A549 (cell line): ENCODE results near the gene USP6NL. TPM values are rescaled to one million over a fixed set of nuclear protein-coding genes. Genes with fewer than 3 reads are reported as not detected.
A peak's percentile ranks its signal among the peaks of the same experiment; 100 is the strongest.

Experiments
- ATAC-seq, 2 experiments: fragments of 200-7000 bp in 1 of 2; fragments of >200 bp in 1 of 2; cut with Nextera tagmentation in 1 of 2; cut with Tn5 transposase in 1 of 2; 3 replicates each; pipeline versions ENCODE4 v1.8.0 to v1.9.1; 2018 to 2020; ENCODE audit warnings: mild to moderate bottlenecking in 1 of 2, moderate library complexity in 1 of 2
- CTCF ChIA-PET: fragments of 300-600 bp; sonication (Branson Sonifier 250); formaldehyde crosslinking; extraction: SDS; loops from one replicate; lab custom pipeline; 2021; ENCODE audit warnings: antibody characterized with exemption, inconsistent platforms; lab: Yijun Ruan, JAX
- POLR2A ChIA-PET: fragments of 350-600 bp; formaldehyde crosslinking; extraction: SDS; loops from one replicate; lab custom pipeline; 2021; ENCODE audit warnings: antibody characterized with exemption, inconsistent platforms; lab: Yijun Ruan, JAX
- DNase-seq, 2 experiments: peaks; one replicate each; pipeline versions ENCODE4 v3.0.0 to v3.0.0-alpha.2; 2011 to 2016; ENCODE audit warnings: low read depth in 1 of 2, low spot score in 1 of 2
- FAIRE-seq: peaks from 2 replicates; lab custom pipeline; 2011; peaks lifted over from hg19 to GRCh38; lab: Jason Lieb, UNC
- H3K27ac ChIP-seq, 2 experiments: fragments of >200 bp; sonication (Bioruptor Twin); formaldehyde crosslinking; 3 replicates each; pipeline ENCODE4 v1.5.1; 2016 to 2017
- H3K4me1 ChIP-seq: fragments of >200 bp; sonication (Bioruptor Twin); formaldehyde crosslinking; 3 replicates; pipeline ENCODE4 v1.6.1; 2016
- H3K4me2 ChIP-seq: fragments of >200 bp; sonication (Bioruptor Twin); formaldehyde crosslinking; 3 replicates; pipeline ENCODE4 v1.6.1; 2016
- H3K4me3 ChIP-seq: fragments of >200 bp; sonication (Bioruptor Twin); formaldehyde crosslinking; 3 replicates; pipeline ENCODE4 v1.5.1; 2016
- H3K9me3 ChIP-seq: fragments of >200 bp; sonication (Bioruptor Twin); formaldehyde crosslinking; 3 replicates; pipeline ENCODE4 v1.6.1; 2016
- CBX2 ChIP-seq: fragments of 200-600 bp; sonication (generic); IDR thresholded peaks from 2 replicates; pipeline ENCODE4 v1.6.1; 2016; ENCODE audit warnings: low read depth, mild to moderate bottlenecking, borderline replicate concordance
- EHMT2 ChIP-seq: fragments of 200-600 bp; sonication (generic); IDR thresholded peaks from 2 replicates; pipeline ENCODE4 v1.6.1; 2016; ENCODE audit warnings: antibody characterized with exemption, low read depth, mild to moderate bottlenecking, moderate library complexity
- EP300 ChIP-seq, 2 experiments: fragments of >200 bp; sonication (Bioruptor Twin); formaldehyde crosslinking; IDR thresholded peaks; 2 replicates in 1 of 2; 3 replicates in 1 of 2; pipeline ENCODE4 v1.6.1; 2016 to 2017
- FOXS1 ChIP-seq: fragments of 250-450 bp; sonication (Bioruptor Pico); IDR thresholded peaks from 2 replicates; pipeline ENCODE4 v1.5.0; 2020; ENCODE audit warnings: mild to moderate bottlenecking, moderate library complexity
- HDAC2 ChIP-seq: fragments of 200-600 bp; sonication (generic); IDR thresholded peaks from 2 replicates; pipeline ENCODE4 v1.6.1; 2016
- HES2 ChIP-seq: fragments of >200 bp; sonication (Bioruptor Twin); formaldehyde crosslinking; IDR thresholded peaks from 2 replicates; pipeline ENCODE4 v1.6.1; 2016
- HMGXB4 ChIP-seq: fragments of 250-450 bp; sonication (Bioruptor Pico); IDR thresholded peaks from 2 replicates; pipeline ENCODE4 v1.5.0; 2021; ENCODE audit warnings: mild to moderate bottlenecking, moderate library complexity, borderline replicate concordance
- HOXB13 ChIP-seq: fragments of 250-450 bp; sonication (Bioruptor Pico); IDR thresholded peaks from 2 replicates; pipeline ENCODE4 v1.5.0; 2020; ENCODE audit warnings: low read depth, mild to moderate bottlenecking, moderate library complexity
- JUNB ChIP-seq: fragments of >200 bp; sonication (Bioruptor Twin); formaldehyde crosslinking; IDR thresholded peaks from 2 replicates; pipeline ENCODE4 v1.6.1; 2016
- KDM5A ChIP-seq: fragments of 200-600 bp; sonication (generic); IDR thresholded peaks from 2 replicates; pipeline ENCODE4 v1.6.1; 2016; ENCODE audit warnings: antibody characterized with exemption, mild to moderate bottlenecking
- MAFK ChIP-seq: fragments of 450-650 bp; IDR thresholded peaks from 2 replicates; pipeline ENCODE4 v1.6.1; 2014; ENCODE audit not compliant: partially characterized antibody
- MAX ChIP-seq: IDR thresholded peaks from 2 replicates; pipeline ENCODE4 v1.6.1; 2012
- NFE2L2 ChIP-seq: fragments of 150-350 bp; conservative IDR thresholded peaks from 2 replicates; pipeline ENCODE4 v1.6.1; 2014; ENCODE audit warnings: low read length
- PBX3 ChIP-seq: IDR thresholded peaks from 2 replicates; pipeline ENCODE4 v1.6.1; 2012
- POLR2AphosphoS2 ChIP-seq: conservative IDR thresholded peaks from 2 replicates; pipeline ENCODE4 v1.6.1; 2012; ENCODE audit warnings: low read length, improper control_type of control experiment, inconsistent platforms
- RAD21 ChIP-seq, 2 experiments: fragments of >200 bp in 1 of 2; sonication (Bioruptor Twin) in 1 of 2; formaldehyde crosslinking in 1 of 2; IDR thresholded peaks in 1 of 2; conservative IDR thresholded peaks in 1 of 2; 2 replicates in 1 of 2; 3 replicates in 1 of 2; pipeline ENCODE4 v1.6.1; 2012 to 2018; ENCODE audit warnings: inconsistent platforms in 1 of 2
- RARB ChIP-seq: fragments of 250-450 bp; sonication (Bioruptor Pico); IDR thresholded peaks from 2 replicates; pipeline ENCODE4 v1.8.0; 2021; ENCODE audit warnings: mild to moderate bottlenecking, moderate library complexity
- RFX5 ChIP-seq: fragments of 450-650 bp; IDR thresholded peaks from 2 replicates; pipeline ENCODE4 v1.7.1; 2014; ENCODE audit warnings: antibody characterized with exemption, mild to moderate bottlenecking, moderate library complexity
- TFCP2L1 ChIP-seq: fragments of 250-450 bp; sonication (Bioruptor Pico); IDR thresholded peaks from 2 replicates; pipeline ENCODE4 v1.5.0; 2021; ENCODE audit warnings: mild to moderate bottlenecking
- TP53 ChIP-seq: fragments of 250-450 bp; sonication (Bioruptor Pico); IDR thresholded peaks from 2 replicates; pipeline ENCODE4 v1.5.0; 2021; ENCODE audit warnings: mild to moderate bottlenecking, moderate library complexity
- USF2 ChIP-seq: fragments of 450-650 bp; IDR thresholded peaks from 2 replicates; pipeline ENCODE4 v1.6.1; 2014; ENCODE audit warnings: antibody characterized with exemption
- ZNF302 ChIP-seq: fragments of 250-450 bp; sonication (Bioruptor Pico); IDR thresholded peaks from 2 replicates; pipeline ENCODE4 v1.9.0; 2021; ENCODE audit warnings: inconsistent platforms, mild to moderate bottlenecking, moderate library complexity
- WGBS: methylation state at CpG from one replicate; pipeline ENCODE4 v1.1.6; 2017; ENCODE audit errors: missing lambda C conversion rate; 5-methylcytosine and 5-hydroxymethylcytosine counted together
- polyA plus RNA-seq, 4 experiments: library from polyadenylated mRNA; depleted of rRNA in 3 of 4; stranded (reverse); fragments of >200 nt; fragmentation: RNase III in 1 of 4; extraction: RNeasy Plus Mini Kit Qiagen cat#74134 plus additional on column Dnase treatment in 1 of 4; gene quantifications; 2 replicates in 3 of 4; 3 replicates in 1 of 4; pipeline ENCODE4 v1.2.3, GENCODE V29; 2011 to 2017

USP6NL gene
- polyA plus RNA-seq, 2 of the 4 experiments (the other 2 are of a cell fraction) = 10.6 to 18.2 TPM

GRCh38 chr10:11454160-11454559, 157.3 kb downstream of the USP6NL start:
- POLR2A ChIA-PET = no interaction called here
- Histone ChIP-seq H3K4me3 (no peak overlapping the region), H3K4me1 (no peaks in the 10 kb centered on the region), H3K4me2 (no peak overlapping the region), H3K27ac (no peak overlapping the region), H3K9me3 (no peaks in the 10 kb centered on the region)
- CTCF ChIA-PET = interaction anchor here (1.4 kb wide), 1 partner anchor 30 kb away, joined by 5 read pairs; no protein-coding TSS in a partner anchor
- WGBS = 94% methylated on average over 4 of the region's 4 CpGs
- ATAC-seq (no peak), FAIRE-seq (no peak), DNase-seq (no peak)
- TF ChIP-seq TFCP2L1 (no peak), HOXB13 (no peak), MAFK (no peak), JUNB (no peak), KDM5A (no peak), ZNF302 (CRISPR knock-in tag) (no peak), PBX3 (no peak), HES2 (no peak)

- WGBS = 49% methylated on average over 13 of the region's 13 CpGs
Observed at GRCh38 chr10:11451640-11452260, 159.7 kb downstream of the USP6NL start.

GRCh38 chr10:11450427-11450826, 161.0 kb downstream of the USP6NL start:
- H3K27ac ChIP-seq = no peak overlapping the region
- ATAC-seq (no peak), DNase-seq (no peak), FAIRE-seq (no peak)
- H3K9me3 ChIP-seq = no peaks in the 10 kb centered on the region
- ChIA-PET CTCF (no interaction called here), POLR2A (no interaction called here)
- no peak overlapping the region for H3K4me3 ChIP-seq
- no peak overlapping the region for H3K4me2 ChIP-seq
- TF ChIP-seq TP53 (no peak), CBX2 (no peak), RARB (CRISPR knock-in tag) (no peak), POLR2AphosphoS2 (no peak), USF2 (no peak)
- 38% methylated on average over 6 of the region's 6 CpGs for WGBS
- H3K4me1 ChIP-seq = no peaks in the 10 kb centered on the region

More at GRCh38 chr10:11451640-11452260, 159.7 kb downstream of the USP6NL start:
- H3K9me3 ChIP-seq = no peaks in the 10 kb centered on the region
- H3K4me2 ChIP-seq = no peak overlapping the region
- H3K4me1 ChIP-seq = no peaks in the 10 kb centered on the region
- POLR2A ChIA-PET = no interaction called here
- ATAC-seq (peak; percentile 13 to 22; a peak in 3 of 6 replicates), FAIRE-seq (no peak), DNase-seq (no peak)
- TF ChIP-seq EP300 (IDR thresholded peaks at IDR 0.05) (no peak), FOXS1 (no peak), POLR2AphosphoS2 (no peak), RFX5 (no peak), MAFK (no peak), HES2 (no peak), RAD21 (conservative IDR thresholded peaks at IDR 0.05 in 1 of 2, IDR thresholded peaks at IDR 0.05 in 1 of 2) (no peak), NFE2L2 (no peak), EHMT2 (no peak), MAX (no peak), HDAC2 (no peak), HMGXB4 (CRISPR knock-in tag) (no peak)
- no peak overlapping the region for H3K27ac ChIP-seq
- H3K4me3 ChIP-seq = no peak overlapping the region
- CTCF ChIA-PET = interaction anchor here (0.5 to 1.1 kb wide), 5 partner anchors 11 to 54 kb away, joined by 3 to 5 read pairs (median 3); no protein-coding TSS in a partner anchor
